Measurements from ENCODE around the gene LRRC49.
A peak's percentile ranks its signal among the peaks of the same experiment; 100 is the strongest.

The LRRC49 gene

GRCh38 chr15:71066983-71067382, 174.4 kb downstream of the LRRC49 start:
- peak; percentile 92 for DNase-seq (ENCODE audit: low read depth)
- no peak overlapping the region for H3K4me3 ChIP-seq (replicated peaks; ENCODE audit: low read depth, low read length)
- TF ChIP-seq CTCF (IDR thresholded peaks at IDR 0.05; ENCODE audit: low read length, missing control alignments), result no peak

- H3K4me3 ChIP-seq (replicated peaks; ENCODE audit: low read depth, low read length), result no peak overlapping the region
- TF ChIP-seq CTCF (IDR thresholded peaks at IDR 0.05; ENCODE audit: low read length, missing control alignments), result no peak
- DNase-seq (ENCODE audit: low read depth), result no peak
Observed at GRCh38 chr15:71069693-71070092, 177.1 kb downstream of the LRRC49 start.

- no peak for DNase-seq (ENCODE audit: low read depth)
- TF ChIP-seq CTCF (IDR thresholded peaks at IDR 0.05; ENCODE audit: low read length, missing control alignments), result no peak
- H3K4me3 ChIP-seq (replicated peaks; ENCODE audit: low read depth, low read length), result no peak overlapping the region
Observed at GRCh38 chr15:71071529-71071928, 178.9 kb downstream of the LRRC49 start.

- H3K4me3 ChIP-seq (replicated peaks; ENCODE audit: low read depth, low read length), result no peak overlapping the region
- no peak for DNase-seq (ENCODE audit: low read depth)
- TF ChIP-seq CTCF (IDR thresholded peaks at IDR 0.05; ENCODE audit: low read length, missing control alignments), result no peak
Observed at GRCh38 chr15:71072423-71072822, 179.8 kb downstream of the LRRC49 start.

- DNase-seq (ENCODE audit: low read depth), result no peak
- TF ChIP-seq CTCF (IDR thresholded peaks at IDR 0.05; ENCODE audit: low read length, missing control alignments), result no peak
- H3K4me3 ChIP-seq (replicated peaks; ENCODE audit: low read depth, low read length), result no peak overlapping the region
Observed at GRCh38 chr15:71078506-71079207, 186.0 kb downstream of the LRRC49 start.

- no peak overlapping the region for H3K4me3 ChIP-seq (replicated peaks; ENCODE audit: low read depth, low read length)
- peak; percentile 86 for DNase-seq (ENCODE audit: low read depth)
- TF ChIP-seq CTCF (IDR thresholded peaks at IDR 0.05; ENCODE audit: low read length, missing control alignments), result no peak
Observed at GRCh38 chr15:71079208-71080044, 186.8 kb downstream of the LRRC49 start.

All from fibroblast of pulmonary artery (primary cell).